Measurements from ENCODE around the gene THSD4.

GRCh38 chr15:71312731-71313460 lies 197.6 kb downstream of the THSD4 start:
- TF ChIP-seq SIN3A (IDR thresholded peaks at IDR 0.05; ENCODE audit: borderline replicate concordance, insufficient read depth, low read depth, low read length) (no peak), POLR2AphosphoS5 (IDR thresholded peaks at IDR 0.05; ENCODE audit: low read depth, low read length) (no peak), CTCF (IDR thresholded peaks at IDR 0.05) (no peak), REST (IDR thresholded peaks at IDR 0.05; ENCODE audit: insufficient read depth in 1 of 2, low read depth in 2 of 2, low read length in 1 of 2) (no peak), TCF7L2 (IDR thresholded peaks at IDR 0.05; ENCODE audit: low read depth, low read length) (no peak)
